Measurements from ENCODE around the gene OR6C4. TPM values are rescaled to one million over a fixed set of nuclear protein-coding genes. Genes with fewer than 3 reads are reported as not detected.
"Not testable (repeated sequence)": the region's sequence is repeated elsewhere in the genome, so short reads cannot be mapped to it uniquely, and the experiment has no call there.

Gene OR6C4
- polyA plus RNA-seq, 3 donors = not detected

DNA sequence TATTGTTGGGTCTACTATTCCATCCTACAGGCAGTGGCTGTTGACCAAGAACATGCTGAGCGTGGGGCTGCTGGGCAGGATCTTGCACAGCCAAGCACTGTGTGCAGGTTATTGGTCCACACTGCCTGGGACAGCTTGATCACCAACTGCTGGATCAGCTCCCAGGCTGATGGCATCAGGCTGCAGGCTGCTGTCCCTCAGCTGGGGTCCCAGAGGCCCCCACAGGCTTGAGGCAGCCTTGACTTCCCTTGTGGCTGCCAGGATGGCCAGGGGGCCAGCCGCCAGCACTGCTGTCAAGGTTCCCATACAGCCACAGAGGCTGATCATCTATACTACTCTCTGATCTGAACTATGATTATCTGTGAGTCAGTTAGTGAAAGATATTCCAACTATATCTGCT is 32.7 kb downstream of the OR6C4 start:
- peaks cover 1 to 5% (median 3%) of the 10 kb centered on the region in 3 donors for H3K27me3 Mint-ChIP-seq (ENCODE audit: low read depth in 3 of 3)
- intact Hi-C loops (cut with micrococcal nuclease) = no loop called here
- no peak overlapping the region for H3K4me3 ChIP-seq (replicated peaks in 1 of 3; ENCODE audit: low read depth in 2 of 3, low read length in 3 of 3)
- no peak overlapping the region for H3K4me2 ChIP-seq (replicated peaks; ENCODE audit: extremely low read depth, low read length, poor library complexity, severe bottlenecking)
- no peaks in the 10 kb centered on the region for H3K4me1 ChIP-seq (ENCODE audit: control insufficient read depth in 1 of 2, insufficient read depth in 2 of 2, low read length in 2 of 2)
- H3K4me3 Mint-ChIP-seq = no peak overlapping the region
- no peak for DNase-seq
- H3K4me1 Mint-ChIP-seq = no peaks in the 10 kb centered on the region
- no peaks in the 10 kb centered on the region for H3K36me3 ChIP-seq (replicated peaks in 1 of 2; ENCODE audit: control insufficient read depth in 1 of 2, insufficient read depth in 2 of 2, low read length in 2 of 2)
- no peak overlapping the region for H3K27ac Mint-ChIP-seq
- H3K79me2 ChIP-seq (ENCODE audit: insufficient read depth, low read length) = no peaks in the 10 kb centered on the region
- no peaks in the 10 kb centered on the region for H3K27me3 ChIP-seq (ENCODE audit: control insufficient read depth in 2 of 2, insufficient read depth in 2 of 2, low read length in 2 of 2)
- H3K36me3 Mint-ChIP-seq = no peaks in the 10 kb centered on the region
- no peak overlapping the region for H3K27ac ChIP-seq (ENCODE audit: low read depth in 1 of 2, low read length in 2 of 2)
- peaks cover 0 to 3% of the 10 kb centered on the region in 2 donors for H3K9me3 ChIP-seq (replicated peaks in 1 of 2; ENCODE audit: control insufficient read depth in 1 of 2, insufficient read depth in 1 of 2, low read length in 2 of 2)
- TF ChIP-seq, protein P1, sequence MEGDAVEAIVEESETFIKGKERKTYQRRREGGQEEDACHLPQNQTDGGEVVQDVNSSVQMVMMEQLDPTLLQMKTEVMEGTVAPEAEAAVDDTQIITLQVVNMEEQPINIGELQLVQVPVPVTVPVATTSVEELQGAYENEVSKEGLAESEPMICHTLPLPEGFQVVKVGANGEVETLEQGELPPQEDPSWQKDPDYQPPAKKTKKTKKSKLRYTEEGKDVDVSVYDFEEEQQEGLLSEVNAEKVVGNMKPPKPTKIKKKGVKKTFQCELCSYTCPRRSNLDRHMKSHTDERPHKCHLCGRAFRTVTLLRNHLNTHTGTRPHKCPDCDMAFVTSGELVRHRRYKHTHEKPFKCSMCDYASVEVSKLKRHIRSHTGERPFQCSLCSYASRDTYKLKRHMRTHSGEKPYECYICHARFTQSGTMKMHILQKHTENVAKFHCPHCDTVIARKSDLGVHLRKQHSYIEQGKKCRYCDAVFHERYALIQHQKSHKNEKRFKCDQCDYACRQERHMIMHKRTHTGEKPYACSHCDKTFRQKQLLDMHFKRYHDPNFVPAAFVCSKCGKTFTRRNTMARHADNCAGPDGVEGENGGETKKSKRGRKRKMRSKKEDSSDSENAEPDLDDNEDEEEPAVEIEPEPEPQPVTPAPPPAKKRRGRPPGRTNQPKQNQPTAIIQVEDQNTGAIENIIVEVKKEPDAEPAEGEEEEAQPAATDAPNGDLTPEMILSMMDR (IDR thresholded peaks at IDR 0.05) = no peak
- H3K9ac ChIP-seq (ENCODE audit: insufficient read depth, low read length, poor library complexity, severe bottlenecking) = no peak overlapping the region
- H4K20me1 ChIP-seq (ENCODE audit: insufficient read depth, low read length) = no peaks in the 10 kb centered on the region
- 92% methylated on average over 2 of the region's 2 CpGs for WGBS (ENCODE audit: insufficient coverage)
- peaks cover 0 to 9% (median 4%) of the 10 kb centered on the region in 7 donors for H3K9me3 Mint-ChIP-seq
- H2AFZ ChIP-seq (ENCODE audit: insufficient read depth, low read depth, low read length, poor library complexity, severe bottlenecking) = no peak overlapping the region

DNA sequence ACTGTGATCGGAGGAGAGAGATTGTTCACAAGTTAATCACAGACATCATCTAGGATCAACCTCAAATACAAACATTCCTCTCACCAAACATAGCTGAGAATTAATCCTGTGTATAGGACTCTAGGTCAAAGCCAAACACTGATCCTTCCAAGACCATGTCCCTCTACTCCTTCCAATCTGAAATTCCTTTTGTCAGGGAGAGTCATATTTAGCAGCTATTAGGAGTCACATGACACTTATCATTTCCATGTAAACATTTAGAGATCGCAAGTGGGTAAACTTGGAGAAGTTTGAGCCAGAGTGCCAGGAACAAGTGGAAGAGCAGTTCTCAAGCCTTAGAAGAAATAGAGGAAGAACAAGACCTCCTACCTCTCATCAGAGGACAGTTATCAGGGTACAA is 36.4 kb downstream of the OR6C4 start:
- no peaks in the 10 kb centered on the region for H3K36me3 ChIP-seq (replicated peaks in 1 of 2; ENCODE audit: control insufficient read depth in 1 of 2, insufficient read depth in 2 of 2, low read length in 2 of 2)
- H3K9ac ChIP-seq (ENCODE audit: insufficient read depth, low read length, poor library complexity, severe bottlenecking) = no peak overlapping the region
- no peak overlapping the region for H3K4me2 ChIP-seq (replicated peaks; ENCODE audit: extremely low read depth, low read length, poor library complexity, severe bottlenecking)
- H4K20me1 ChIP-seq (ENCODE audit: insufficient read depth, low read length) = no peaks in the 10 kb centered on the region
- DNase-seq = no peak
- no peak overlapping the region for H2AFZ ChIP-seq (ENCODE audit: insufficient read depth, low read depth, low read length, poor library complexity, severe bottlenecking)
- no peak overlapping the region for H3K4me3 ChIP-seq (replicated peaks in 1 of 3; ENCODE audit: low read depth in 2 of 3, low read length in 3 of 3)
- Mint-ChIP-seq H3K9me3 (peaks cover 0 to 14% (median 7%) of the 10 kb centered on the region in 7 donors), H3K27ac (no peak overlapping the region), H3K4me1 (no peaks in the 10 kb centered on the region), H3K4me3 (no peak overlapping the region), H3K36me3 (no peaks in the 10 kb centered on the region), H3K27me3 (ENCODE audit: low read depth in 3 of 3) (peaks cover 1 to 6% (median 5%) of the 10 kb centered on the region in 3 donors)
- H3K79me2 ChIP-seq (ENCODE audit: insufficient read depth, low read length) = no peaks in the 10 kb centered on the region
- H3K27me3 ChIP-seq (ENCODE audit: control insufficient read depth in 2 of 2, insufficient read depth in 2 of 2, low read length in 2 of 2) = no peaks in the 10 kb centered on the region
- no peak overlapping the region for H3K27ac ChIP-seq (ENCODE audit: low read depth in 1 of 2, low read length in 2 of 2)
- TF ChIP-seq, protein P1 (IDR thresholded peaks at IDR 0.05) = no peak
- WGBS (ENCODE audit: insufficient coverage) = 100% methylated on average over 1 of the region's 2 CpGs
- intact Hi-C loops (cut with micrococcal nuclease) = no loop called here
- no peaks in the 10 kb centered on the region for H3K4me1 ChIP-seq (ENCODE audit: control insufficient read depth in 1 of 2, insufficient read depth in 2 of 2, low read length in 2 of 2)
- peaks cover 0 to 3% of the 10 kb centered on the region in 2 donors for H3K9me3 ChIP-seq (replicated peaks in 1 of 2; ENCODE audit: control insufficient read depth in 1 of 2, insufficient read depth in 1 of 2, low read length in 2 of 2)

DNA sequence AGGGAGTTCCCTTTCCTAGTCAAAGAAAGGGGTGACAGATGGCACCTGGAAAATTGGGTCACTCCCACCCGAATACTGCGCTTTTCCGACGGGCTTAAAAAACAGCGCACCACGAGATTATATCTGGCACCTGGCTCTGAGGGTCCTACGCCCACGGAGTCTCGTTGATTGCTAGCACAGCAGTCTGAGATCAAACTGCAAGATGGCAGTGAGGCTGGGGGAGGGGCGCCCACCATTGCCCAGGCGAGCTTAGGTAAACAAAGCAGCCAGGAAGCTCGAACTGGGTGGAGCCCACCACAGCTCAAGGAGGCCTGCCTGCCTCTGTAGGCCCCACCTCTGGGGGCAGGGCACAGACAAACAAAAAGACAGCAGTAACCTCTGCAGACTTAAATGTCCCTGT is 40.8 kb downstream of the OR6C4 start:
- H3K27ac Mint-ChIP-seq; H3K4me3 ChIP-seq (replicated peaks in 1 of 3; ENCODE audit: low read depth in 2 of 3, low read length in 3 of 3); H3K9ac ChIP-seq (ENCODE audit: insufficient read depth, low read length, poor library complexity, severe bottlenecking); intact Hi-C loops (cut with micrococcal nuclease); H3K36me3 ChIP-seq (replicated peaks in 1 of 2; ENCODE audit: control insufficient read depth in 1 of 2, insufficient read depth in 2 of 2, low read length in 2 of 2); H3K27me3 Mint-ChIP-seq (ENCODE audit: low read depth in 3 of 3); H2AFZ ChIP-seq (ENCODE audit: insufficient read depth, low read depth, low read length, poor library complexity, severe bottlenecking); H3K4me1 ChIP-seq (ENCODE audit: control insufficient read depth in 1 of 2, insufficient read depth in 2 of 2, low read length in 2 of 2); DNase-seq; H3K79me2 ChIP-seq (ENCODE audit: insufficient read depth, low read length); H3K36me3 Mint-ChIP-seq; H3K27me3 ChIP-seq (ENCODE audit: control insufficient read depth in 2 of 2, insufficient read depth in 2 of 2, low read length in 2 of 2); H3K4me1 Mint-ChIP-seq; H3K4me3 Mint-ChIP-seq; H3K27ac ChIP-seq (ENCODE audit: low read depth in 1 of 2, low read length in 2 of 2); H3K9me3 ChIP-seq (replicated peaks in 1 of 2; ENCODE audit: control insufficient read depth in 1 of 2, insufficient read depth in 1 of 2, low read length in 2 of 2); H3K4me2 ChIP-seq (replicated peaks; ENCODE audit: extremely low read depth, low read length, poor library complexity, severe bottlenecking); H4K20me1 ChIP-seq (ENCODE audit: insufficient read depth, low read length): not testable (repeated sequence)
- 98% methylated on average over 9 of the region's 12 CpGs for WGBS (ENCODE audit: insufficient coverage)
- H3K9me3 Mint-ChIP-seq = peaks cover 4 to 19% (median 10%) of the 10 kb centered on the region in 7 donors
